NCI-H2107 treated with DMSO at 0.1 percent for 48 hours (cell line): ENCODE measurements around the gene B4GALT5.
"Not testable (repeated sequence)": the region's sequence is repeated elsewhere in the genome, so short reads cannot be mapped to it uniquely, and the experiment has no call there.

Source experiments
- DNase-seq: peaks from one replicate; lab custom pipeline; 2025; ENCODE audit not compliant: unreplicated experiment; lab: John Stamatoyannopoulos, UW

The B4GALT5 gene

DNA sequence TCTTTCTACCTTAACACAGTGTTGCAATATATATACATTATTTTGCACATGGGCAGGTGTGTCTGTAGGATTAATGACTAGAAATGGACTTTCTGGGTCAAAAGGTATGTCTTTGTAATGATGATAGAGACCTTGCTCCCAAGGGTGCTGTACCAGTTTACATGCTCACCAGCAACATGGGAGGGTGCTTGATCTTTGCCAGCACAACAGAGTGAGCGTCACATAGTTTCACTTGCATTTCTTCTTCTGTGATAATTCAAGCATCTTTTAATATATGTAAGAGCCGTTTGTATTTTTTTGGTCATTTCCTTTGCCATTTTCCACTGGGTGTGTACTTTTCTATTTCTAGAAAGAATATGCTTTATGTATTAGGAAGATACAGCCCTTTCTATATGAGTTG is 23.6 kb upstream of the B4GALT5 start:
- DNase-seq: no peak

DNA sequence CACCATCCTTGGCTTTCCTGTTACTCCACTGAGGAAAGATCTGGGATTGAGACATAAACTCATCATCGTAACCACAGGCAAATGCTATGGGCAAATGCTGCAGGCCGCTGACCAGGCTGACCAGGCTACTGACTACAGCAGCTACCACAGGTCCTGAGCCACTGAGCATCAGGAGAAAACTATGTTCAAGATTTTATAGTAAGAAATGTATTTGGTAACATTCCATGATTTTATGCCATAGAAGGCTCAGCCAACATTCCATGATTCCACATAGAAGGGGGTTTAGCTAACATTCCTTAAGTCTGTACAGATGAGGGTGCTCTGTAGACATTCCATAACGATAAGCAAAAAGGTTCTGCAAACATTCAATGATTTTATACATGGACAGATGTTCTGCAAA is 16.1 kb upstream of the B4GALT5 start:
- DNase-seq: no peak

DNA sequence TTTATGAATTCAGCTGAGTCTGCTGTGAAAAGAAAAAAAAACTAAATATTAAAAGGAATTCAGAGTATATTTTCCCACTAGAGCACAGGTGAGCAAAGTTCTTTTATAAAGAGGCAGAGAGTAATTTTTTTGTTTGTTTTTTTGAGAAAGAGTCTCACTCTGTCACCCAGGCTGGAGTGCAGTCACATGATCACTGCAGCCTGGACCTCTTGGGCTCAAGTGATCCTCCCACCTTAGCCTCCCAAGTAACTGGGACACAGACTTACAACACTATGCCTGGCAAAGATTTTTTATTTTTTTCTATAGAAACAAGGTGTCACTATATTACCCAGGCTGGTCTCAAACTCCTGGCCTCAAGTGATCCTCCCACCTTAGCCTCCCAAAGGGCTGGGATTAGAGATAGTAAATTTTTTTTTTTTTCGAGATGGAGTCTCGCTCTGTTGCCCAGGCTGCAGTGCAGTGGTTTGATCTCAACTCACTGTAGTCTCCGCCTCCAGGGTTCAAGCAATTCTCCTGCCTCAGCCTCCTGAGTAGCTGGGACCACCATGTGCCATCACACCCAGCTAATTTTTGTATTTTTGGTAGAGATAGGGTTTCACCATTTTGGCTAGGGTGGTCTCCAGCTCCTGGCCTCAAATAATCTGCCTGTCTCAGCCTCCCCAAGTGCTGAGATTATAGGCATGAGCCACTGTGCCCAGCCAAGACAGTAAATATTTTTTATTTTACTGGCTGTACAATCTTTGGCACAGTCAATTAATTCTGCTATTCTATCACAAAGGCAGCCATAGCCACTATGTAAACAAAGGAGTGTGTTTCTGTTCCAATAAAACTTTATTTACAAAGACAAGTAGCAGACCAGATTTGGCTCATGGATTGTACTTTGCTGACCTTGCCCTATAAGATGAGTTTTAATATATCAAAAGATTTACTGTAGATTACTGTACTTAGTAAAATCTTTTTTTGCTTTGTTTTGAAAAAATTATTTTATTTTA is 14.5 kb upstream of the B4GALT5 start:
- DNase-seq: no peak

DNA sequence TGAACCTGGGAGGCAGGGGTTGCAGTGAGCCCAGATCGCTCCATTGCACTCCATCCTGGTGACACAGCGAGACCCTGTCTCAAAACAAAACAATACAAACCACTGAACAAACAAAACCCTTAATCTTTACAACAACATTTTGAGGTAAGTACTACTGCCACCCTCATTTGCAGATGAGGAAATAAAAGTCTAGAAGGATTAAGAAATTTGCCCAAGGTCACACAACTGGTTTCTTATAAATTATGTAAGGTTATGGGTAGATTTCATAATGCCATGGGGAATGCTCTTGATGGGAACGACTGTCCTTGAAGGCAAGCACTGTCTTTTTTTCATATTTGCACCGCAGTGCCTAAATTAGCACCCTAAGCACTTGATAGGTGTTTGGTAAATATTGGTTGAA is 13.8 kb upstream of the B4GALT5 start:
- no peak for DNase-seq

DNA sequence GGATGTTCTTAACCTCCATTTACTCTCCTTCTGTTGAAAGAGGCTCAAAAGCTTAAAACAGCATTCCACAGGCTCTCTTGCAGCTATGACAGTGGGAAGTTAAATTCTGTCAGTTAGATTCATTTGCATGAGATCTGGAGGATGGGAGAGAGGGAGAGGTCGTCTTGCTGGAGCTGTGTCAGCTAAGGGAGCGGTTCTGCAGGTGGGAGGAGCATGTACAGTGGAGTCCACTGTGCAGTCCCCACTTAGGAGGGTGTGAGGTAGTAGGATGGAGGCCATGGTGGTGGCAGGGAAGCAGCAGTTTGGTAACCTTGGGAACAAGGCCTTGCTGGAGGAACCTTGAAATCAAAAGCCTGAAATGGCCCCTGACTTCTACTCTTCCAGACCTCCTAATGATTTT is 12.0 kb upstream of the B4GALT5 start:
- no peak for DNase-seq

DNA sequence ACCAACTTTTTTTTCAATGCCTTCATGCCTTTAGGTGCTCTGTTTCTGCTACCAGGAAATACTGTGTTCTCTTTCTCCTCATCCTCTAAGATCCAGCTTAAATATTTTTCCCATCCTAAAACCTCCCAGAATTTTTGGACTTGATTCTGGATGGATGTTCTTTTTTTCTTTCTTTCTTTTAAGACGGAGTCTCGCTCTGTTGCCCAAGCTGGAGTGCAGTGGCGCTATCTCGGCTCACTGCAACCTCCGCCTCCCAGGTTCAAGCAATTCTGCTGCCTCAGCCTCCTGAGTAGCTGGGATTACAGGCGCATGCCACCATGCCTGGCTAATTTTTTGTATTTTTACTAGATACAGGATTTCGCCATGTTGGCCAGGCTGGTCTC is 11.5 kb upstream of the B4GALT5 start:
- DNase-seq: not testable (repeated sequence)

DNA sequence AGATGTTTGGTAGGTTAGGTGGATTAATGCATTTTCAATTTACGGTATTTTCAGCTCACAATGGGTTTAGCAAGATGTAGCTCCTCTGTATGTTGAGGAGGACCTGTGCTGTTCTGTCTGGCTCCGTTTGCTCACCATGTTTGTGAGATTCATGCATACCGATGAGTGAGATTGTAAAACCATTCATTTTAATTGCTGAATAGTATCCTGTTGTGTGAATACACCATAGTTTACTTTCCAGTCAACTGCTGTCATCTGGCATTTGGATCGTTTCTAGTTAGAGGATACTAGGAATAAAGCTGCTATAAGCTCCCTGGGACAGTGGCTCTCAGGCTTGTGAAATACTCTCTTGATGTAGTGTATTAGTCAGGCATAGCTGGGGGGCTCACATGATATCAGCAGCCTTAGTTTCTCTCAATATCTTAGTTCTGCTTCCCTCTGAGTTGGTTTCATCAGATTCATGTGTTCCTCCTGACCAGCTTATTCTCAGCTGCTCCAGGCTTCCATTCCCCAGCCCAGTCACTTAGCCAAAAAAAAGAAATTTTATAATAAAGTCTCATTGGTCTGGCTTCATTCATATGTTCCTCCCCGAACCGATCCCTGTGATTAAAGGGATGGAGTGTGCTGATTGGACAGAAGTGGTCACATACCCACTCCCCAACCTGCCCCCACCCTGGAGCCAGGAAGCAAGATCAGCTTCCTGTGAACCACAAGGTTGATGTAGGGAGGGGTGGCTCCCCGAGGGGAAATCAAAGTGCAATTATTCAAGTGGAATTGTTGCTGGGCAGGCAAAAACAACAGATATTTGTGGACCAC is 10.9 kb upstream of the B4GALT5 start:
- DNase-seq: no peak

DNA sequence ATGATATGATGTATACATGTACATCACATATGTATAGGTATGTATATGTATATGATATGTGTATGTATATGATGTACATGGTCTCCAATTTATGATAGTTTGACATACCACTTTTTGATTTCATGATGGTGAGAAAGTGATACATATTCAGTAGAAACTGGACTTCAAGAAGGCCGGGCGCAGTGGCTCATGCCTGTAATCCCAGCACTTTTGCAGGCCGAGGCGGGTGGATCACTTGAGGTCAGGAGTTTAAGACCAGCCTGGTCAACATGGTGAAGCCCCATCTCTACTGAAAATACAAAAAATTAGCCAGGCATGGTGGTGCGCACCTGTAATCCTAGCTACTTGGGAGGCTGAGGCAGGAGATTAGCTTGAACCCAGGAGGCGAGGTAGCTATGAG is 10.1 kb upstream of the B4GALT5 start:
- not testable (repeated sequence) for DNase-seq

DNA sequence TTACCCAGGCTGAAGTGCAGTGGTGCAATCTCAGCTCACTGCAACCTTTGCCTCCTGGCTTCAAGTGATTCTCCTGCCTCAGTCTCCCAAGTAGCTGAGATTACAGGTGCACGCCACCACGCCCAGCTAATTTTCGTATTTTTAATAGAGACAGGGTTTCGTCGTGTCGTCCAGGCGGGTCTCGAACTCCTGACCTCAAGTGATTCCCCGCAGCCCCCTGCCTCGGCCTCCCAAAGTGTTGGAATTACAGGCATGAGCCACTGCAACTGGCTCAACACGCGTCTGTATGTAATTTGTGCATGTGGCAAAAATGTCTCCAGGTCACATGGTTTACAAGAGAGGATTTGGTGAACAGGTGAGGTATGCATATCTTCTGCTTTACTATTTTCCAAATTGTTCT is 7.6 kb upstream of the B4GALT5 start:
- DNase-seq: not testable (repeated sequence)

DNA sequence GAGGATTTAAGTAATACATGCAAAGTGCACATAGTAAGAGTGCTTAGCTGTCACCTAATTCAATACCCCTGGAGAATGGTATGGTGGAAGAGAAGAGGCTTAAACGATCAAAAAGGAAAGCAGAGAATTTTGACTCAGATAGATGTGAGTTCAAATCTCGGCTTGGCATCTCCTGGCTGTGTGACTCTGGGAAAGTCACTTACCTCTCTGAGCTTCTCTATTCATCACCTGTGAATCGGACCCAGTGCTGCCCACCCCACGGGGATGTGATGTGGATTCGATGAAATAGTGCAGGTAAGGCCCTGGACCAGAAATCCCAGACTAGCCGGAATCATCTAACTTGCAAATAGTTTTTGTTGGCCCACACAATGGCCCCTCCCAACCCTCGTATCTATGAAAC is 1.8 kb upstream of the B4GALT5 start:
- no peak for DNase-seq

DNA sequence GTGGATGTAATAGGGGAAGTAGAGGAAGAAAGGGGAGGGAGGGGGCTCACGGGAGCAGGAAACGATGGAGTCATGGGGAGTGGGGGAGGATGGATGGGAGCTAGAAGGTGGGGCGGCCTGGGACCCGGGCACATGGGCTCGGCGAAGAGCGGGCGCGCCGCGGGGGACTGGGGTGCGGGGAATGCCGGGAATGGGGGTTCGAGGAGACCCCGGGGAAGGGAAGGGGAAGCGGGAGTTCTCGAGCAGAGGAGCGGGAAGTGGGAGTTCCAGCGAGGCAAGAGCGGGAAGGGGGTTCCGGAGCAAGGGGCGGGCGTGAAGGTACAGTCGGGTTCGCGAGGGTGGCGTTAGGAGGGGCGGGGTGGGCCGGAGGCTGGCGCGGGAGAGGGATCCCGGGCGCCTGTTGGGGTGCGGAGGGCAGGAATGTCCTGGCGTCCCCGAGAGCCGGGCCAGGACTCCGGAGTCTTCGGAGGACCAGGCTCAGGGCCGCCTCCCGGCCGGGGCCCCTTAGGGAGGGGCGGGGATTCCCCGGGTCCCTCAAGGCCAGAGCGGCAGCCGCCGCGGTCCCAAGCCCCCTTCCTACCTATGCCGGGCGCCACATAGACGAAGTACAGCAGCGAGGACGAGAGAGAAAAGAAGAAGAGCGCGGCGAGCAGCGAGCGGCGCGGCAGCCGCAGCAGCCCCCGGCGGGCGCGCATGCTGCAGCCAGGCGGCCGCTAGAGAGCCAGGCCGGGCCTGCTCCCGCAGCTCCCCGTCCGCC is 504 bp downstream of the B4GALT5 start:
- DNase-seq: no peak

DNA sequence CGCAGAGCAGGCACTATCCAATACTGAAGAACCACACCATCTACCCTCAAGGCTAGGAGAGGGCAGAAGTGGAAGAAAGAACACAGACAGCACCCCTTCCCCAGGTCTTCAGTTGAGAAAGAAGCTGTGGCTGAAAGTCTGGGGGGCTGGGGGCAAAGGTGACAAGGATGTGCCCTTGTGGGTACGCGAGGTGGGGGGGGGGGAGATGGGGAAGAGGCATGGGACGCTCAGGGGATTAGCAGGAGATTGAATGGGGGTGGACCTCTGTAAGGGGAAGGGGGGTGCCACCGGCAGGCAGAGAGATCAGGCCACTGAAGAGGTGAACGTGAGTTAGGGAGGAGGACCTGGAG is 1.1 kb downstream of the B4GALT5 start:
- DNase-seq: no peak

DNA sequence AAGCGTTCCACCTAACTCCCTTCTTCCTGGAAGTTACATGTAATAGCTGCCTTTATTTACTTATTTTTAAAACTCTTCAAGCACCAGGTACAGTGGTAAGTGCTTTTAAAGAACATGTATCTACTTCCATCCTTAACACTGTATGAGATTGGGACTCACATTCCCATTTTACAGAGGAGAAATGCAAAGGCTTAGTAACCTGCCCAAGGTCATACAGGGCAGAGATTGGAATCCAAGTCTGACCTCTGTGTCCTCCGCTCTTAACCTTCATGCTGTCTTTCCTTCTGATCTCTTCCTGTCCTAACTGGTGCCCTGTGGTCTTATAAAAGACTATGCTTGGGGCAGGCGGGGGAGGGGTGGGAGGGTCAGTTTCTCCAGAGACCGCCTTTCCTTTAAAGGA is 1.6 kb downstream of the B4GALT5 start:
- no peak for DNase-seq

DNA sequence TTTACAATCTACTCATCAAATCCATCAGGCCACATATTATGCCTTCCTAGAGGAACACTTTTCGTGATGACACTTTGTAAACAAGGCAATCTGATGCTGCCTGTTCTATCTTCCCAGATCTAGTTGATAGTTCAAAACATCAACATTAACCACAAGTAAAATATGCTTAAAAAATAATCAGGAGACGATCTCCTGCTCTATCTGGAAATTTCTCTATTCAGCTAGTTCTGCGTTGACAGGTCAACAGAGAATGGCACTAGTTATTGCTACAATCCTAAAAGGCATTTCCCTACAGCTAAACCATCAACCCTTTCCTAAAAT is 2.1 kb downstream of the B4GALT5 start:
- no peak for DNase-seq

DNA sequence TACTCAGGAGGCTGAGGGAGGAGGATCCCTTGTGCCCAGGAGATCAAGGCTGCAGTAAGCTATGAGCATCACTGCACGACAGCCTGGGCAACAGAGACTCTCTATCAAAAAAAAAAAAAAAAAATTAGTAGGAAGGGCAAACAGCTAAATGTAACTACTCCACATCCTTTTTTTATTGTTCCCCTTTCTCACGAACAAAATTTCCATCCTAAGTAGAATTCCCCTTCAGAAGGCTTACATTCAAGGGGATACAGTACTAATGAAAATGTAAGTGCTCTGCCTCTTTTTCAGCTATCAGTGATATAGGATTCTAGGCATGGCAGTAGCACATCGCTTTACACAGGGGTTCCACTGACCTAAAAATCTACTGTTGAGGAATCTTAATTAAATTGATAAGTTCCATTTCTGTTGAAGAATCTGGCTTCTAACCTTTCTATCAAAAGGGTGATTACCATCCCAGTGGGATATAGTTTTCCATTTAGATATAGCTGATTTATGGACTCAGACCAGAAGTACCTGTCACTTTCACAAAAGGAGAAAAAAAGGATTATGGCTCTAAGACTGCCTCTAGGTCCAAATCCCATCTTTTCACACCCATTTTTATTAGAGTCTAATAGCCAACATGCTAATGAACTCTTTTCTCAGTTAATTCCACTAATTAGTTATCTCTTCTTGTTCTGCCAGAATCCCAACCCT is 2.6 kb downstream of the B4GALT5 start:
- no peak for DNase-seq

DNA sequence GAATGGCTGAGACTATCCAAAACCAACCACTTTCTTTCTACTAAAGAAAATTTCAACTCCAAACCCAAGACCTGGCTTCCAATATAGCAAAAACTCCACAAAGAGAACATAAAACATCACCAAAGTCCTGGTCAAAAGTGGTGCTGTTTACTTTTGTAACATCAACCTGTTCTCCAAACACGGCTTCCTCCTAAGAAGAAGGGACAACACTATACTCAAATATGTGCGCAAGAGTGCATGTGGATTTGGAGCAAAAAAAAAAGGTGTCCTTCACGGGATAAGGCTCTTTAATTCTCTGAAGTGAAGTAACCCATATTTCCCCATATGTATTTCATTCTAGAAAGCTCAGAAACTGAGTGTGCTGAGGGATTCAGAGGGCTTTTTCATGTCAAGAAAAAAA is 6.6 kb downstream of the B4GALT5 start:
- no peak for DNase-seq

DNA sequence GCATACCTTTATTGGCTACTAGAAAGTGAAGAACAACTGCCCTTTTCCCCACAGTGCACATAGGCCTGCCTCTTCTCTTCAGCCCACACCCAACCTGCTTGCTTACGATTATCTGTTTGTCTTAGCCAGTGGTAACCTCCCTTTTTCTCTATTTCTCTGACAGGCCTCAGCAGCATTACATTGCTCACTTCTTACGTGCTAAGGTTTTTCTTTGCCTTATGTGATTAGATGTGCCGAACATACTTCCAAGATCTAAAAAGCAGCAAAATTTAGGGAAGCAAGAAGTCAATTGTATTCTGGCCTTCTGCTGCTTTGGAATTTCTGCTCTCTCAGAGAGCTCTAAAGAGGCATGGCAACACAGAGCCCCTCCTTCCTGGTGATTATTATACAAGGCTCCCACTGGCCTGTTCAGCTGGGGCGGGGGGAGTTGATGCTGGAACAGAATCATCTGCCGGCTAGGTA is 7.0 kb downstream of the B4GALT5 start:
- no peak for DNase-seq

DNA sequence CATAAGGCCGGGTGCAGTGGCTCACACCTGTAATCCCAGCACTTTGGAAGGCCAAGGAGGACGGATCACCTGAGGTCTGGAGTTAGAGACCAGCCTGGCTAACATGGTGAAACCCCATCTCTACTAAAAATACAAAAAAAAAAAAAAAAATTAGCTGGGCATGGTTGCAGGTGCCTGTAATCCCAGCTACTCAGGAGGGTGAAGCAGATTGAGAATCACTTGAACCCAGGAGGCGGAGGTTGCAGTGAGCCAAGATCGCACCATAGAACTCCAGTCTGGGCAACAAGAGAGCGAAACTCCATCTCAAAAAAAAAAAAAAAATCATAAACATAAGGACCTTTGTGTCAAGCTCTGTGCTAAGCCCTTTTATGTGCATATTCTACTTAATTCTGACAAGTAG is 7.8 kb downstream of the B4GALT5 start:
- DNase-seq: not testable (repeated sequence)

DNA sequence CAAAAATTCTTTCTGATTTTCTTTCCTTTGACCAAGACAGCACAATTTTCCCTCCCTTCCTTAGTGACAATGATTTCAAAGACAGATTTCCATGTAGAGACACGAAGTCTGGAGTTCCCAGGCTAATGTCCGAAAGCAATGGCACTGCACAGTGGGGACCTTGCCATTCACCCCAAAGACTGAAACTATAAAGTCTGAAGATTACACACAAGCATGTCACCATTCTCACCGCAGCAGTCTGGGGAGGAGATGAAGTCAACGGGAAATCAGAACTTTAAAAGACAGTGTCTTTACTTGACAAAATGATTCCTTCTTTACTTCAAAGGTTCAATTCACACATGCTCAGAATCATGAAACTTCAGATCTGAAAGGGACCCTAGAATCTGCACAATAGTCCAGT is 8.3 kb downstream of the B4GALT5 start:
- no peak for DNase-seq

DNA sequence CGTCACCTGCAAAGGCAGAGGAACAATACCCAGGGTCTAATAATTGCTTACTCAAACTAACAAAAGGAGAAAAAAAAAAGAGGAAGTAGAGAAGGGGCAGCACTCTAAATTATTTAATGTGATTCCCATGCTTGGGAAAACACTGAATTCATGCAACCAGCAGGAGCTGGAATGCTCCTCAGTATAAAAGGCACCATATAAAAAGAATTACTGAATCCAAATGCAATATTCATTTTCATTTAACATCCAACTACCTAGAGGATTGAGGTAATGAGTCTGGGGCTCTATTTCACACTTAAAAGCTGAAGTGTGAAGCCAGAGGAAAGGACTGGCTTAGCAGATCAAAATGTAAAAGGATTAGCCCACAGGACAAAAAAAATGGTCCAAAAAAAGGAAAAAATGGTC is 8.7 kb downstream of the B4GALT5 start:
- DNase-seq: peak; percentile 40

DNA sequence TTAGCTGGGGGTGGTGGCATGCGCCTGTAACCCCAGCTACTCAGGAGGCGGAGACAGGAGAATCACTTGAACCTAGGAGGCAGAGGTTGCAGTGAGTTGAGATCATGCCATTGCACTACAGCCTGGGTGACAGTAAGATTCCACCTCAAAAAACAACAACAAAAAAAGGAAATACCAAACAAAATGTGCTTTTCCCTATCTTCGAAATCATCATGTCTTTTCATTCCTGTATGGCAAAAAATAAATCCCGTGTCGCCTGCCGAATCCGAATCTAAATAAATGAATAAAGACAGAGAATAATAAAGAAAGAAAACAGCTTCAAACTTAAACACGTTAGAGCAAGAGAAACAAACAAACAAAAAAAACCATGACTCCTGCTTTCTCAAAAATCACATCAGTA is 11.8 kb downstream of the B4GALT5 start:
- no peak for DNase-seq
